ENCODE measurements around the gene PFDN2.

The PFDN2 gene

GRCh38 chr1:161084597-161084988, 33.2 kb downstream of the PFDN2 start (continued):
- TF ChIP-seq PRDM4 (tag by site-specific recombination; IDR thresholded peaks at IDR 0.05) (no peak), ZNF580 (tag by site-specific recombination; IDR thresholded peaks at IDR 0.05) (no peak)

GRCh38 chr1:161083748-161084596, 33.9 kb downstream of the PFDN2 start:
- H3K4me3 ChIP-seq (ENCODE audit: low read depth, low read length), result no peak overlapping the region

GRCh38 chr1:161082996-161083747, 34.7 kb downstream of the PFDN2 start:
- Histone ChIP-seq H3K36me3 (ENCODE audit: control insufficient read depth in 2 of 2, insufficient read depth in 1 of 2, low read length in 2 of 2) (no peaks in the 10 kb centered on the region), H3K4me3 (ENCODE audit: low read depth, low read length) (no peak overlapping the region), H3K4me1 (ENCODE audit: control insufficient read depth, insufficient read depth, low read length) (no peaks in the 10 kb centered on the region; the same call in 1 of the 2 replicates), H3K9me3 (ENCODE audit: control insufficient read depth, insufficient read depth, low read depth, low read length) (no peaks in the 10 kb centered on the region), H3K27ac (ENCODE audit: extremely low read depth, low read depth, low read length) (peak overlapping the region; percentile 18; the same call in 1 of the 2 replicates)
- CTCF ChIA-PET, result interaction anchor here (0.8 to 2.0 kb wide), 3 partner anchors 14 to 131 kb away, joined by 4 to 7 read pairs (median 6); no protein-coding TSS in a partner anchor
- POLR2A ChIA-PET, result interaction anchor here (0.6 to 1.0 kb wide), 3 partner anchors 14 to 62 kb away, joined by 3 to 8 read pairs (median 3); partner anchors contain the start of gene F11R
- TF ChIP-seq YY1 (tag by site-specific recombination; IDR thresholded peaks at IDR 0.05) (no peak), ZNF114 (tag by site-specific recombination; IDR thresholded peaks at IDR 0.05) (no peak), ZNF350 (tag by site-specific recombination; IDR thresholded peaks at IDR 0.05) (no peak), ZBTB49 (tag by site-specific recombination; IDR thresholded peaks at IDR 0.05; ENCODE audit: low read depth) (no peak), ZNF24 (tag by site-specific recombination; IDR thresholded peaks at IDR 0.05) (no peak), TRIM28 (IDR thresholded peaks at IDR 0.05; ENCODE audit: borderline replicate concordance, low read length) (peak; percentile 75; the same call in 1 of the 2 replicates), ZNF362 (tag by site-specific recombination; IDR thresholded peaks at IDR 0.05) (no peak), ZNF292 (tag by site-specific recombination; IDR thresholded peaks at IDR 0.05; ENCODE audit: borderline replicate concordance, low read depth) (no peak), SCRT1 (tag by site-specific recombination; IDR thresholded peaks at IDR 0.05; ENCODE audit: borderline replicate concordance) (no peak), ZNF639 (tag by site-specific recombination; IDR thresholded peaks at IDR 0.05) (peak; percentile 69; the same call in 1 of the 2 replicates), ZNF175 (tag by site-specific recombination; IDR thresholded peaks at IDR 0.05) (no peak), ZNF48 (tag by site-specific recombination; IDR thresholded peaks at IDR 0.05) (no peak), ZNF416 (tag by site-specific recombination; IDR thresholded peaks at IDR 0.05) (no peak), ZBTB7A (tag by site-specific recombination; IDR thresholded peaks at IDR 0.05; ENCODE audit: low read depth) (peak; percentile 69; the same call in 1 of the 2 replicates), YY2 (tag by site-specific recombination; IDR thresholded peaks at IDR 0.05) (no peak)

More at GRCh38 chr1:161083748-161084596, 33.9 kb downstream of the PFDN2 start:
- Histone ChIP-seq H3K9me3 (ENCODE audit: control insufficient read depth, insufficient read depth, low read depth, low read length) (no peaks in the 10 kb centered on the region), H3K36me3 (ENCODE audit: control insufficient read depth in 2 of 2, insufficient read depth in 1 of 2, low read length in 2 of 2) (no peaks in the 10 kb centered on the region), H3K27ac (ENCODE audit: extremely low read depth, low read depth, low read length) (no peak overlapping the region), H3K4me1 (ENCODE audit: control insufficient read depth, insufficient read depth, low read length) (no peaks in the 10 kb centered on the region; the same call in 1 of the 2 replicates)
- ChIA-PET CTCF (interaction anchor here (0.5 to 2.0 kb wide), 7 partner anchors 13 to 132 kb away, joined by 3 to 6 read pairs (median 3); no protein-coding TSS in a partner anchor), POLR2A (interaction anchor here (0.7 to 1.6 kb wide), 3 partner anchors 36 to 63 kb away, joined by 3 to 5 read pairs (median 3); partner anchors contain the start of gene F11R)
- TF ChIP-seq ZNF600 (tag by site-specific recombination; IDR thresholded peaks at IDR 0.05) (0 out of 2 replicates have a peak, but pooled peaks have one; percentile 3), ZNF488 (tag by site-specific recombination; IDR thresholded peaks at IDR 0.05) (no peak)

Measured in HEK293 (cell line).